ENCODE measurements around the gene TAF9B.
"Not testable (repeated sequence)": the region's sequence is repeated elsewhere in the genome, so short reads cannot be mapped to it uniquely, and the experiment has no call there.

DNA sequence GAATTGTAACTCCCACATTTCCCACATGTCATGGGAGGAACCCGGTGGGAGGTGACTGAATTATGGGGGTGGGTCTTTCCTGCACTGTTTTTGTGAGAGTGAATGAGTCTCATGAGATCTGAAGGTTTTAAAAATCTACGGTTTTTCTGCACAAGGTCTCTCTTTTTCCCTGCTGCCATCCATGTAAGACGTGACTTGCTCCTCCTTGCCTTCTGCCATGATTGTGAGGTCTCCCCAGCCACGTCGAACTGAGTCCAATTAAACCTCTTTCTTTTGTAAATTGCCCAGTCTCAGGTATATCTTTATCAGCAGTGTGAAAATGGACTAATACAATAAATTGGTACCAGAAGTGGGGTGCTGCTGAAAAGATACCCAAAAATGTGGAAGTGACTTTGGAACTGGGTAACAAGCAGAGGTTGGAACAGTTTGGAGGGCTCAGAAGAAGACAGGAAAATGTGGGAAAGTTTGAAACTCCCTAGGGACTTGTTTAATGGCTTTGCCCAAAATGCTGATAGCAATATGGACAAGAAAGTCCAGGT, 7.6 kb upstream of the TAF9B start:
- TF ChIP-seq POLR2AphosphoS5 (IDR thresholded peaks at IDR 0.05); POLR2A (IDR thresholded peaks at IDR 0.05; ENCODE audit: low read depth): not testable (repeated sequence)
